HG03139 (cell line): Measurements from ENCODE around the gene DOK4.

Experiments
- ATAC-seq: cut with Tn5 transposase; IDR thresholded peaks from one replicate; pipeline ENCODE4 v1.9.1; 2021; ENCODE audit not compliant: unreplicated experiment

Gene DOK4

GRCh38 chr16:57519796-57520360 lies 33.6 kb upstream of the DOK4 start:
- no peak for ATAC-seq

- ATAC-seq = no peak
These were observed 32.6 kb upstream of the DOK4 start for GRCh38 chr16:57518922-57519321.

- ATAC-seq = no peak
These were observed 32.2 kb upstream of the DOK4 start for GRCh38 chr16:57518520-57518919.

- ATAC-seq = no peak
These were observed 31.4 kb upstream of the DOK4 start for GRCh38 chr16:57517397-57518367.

GRCh38 chr16:57516773-57517172 lies 30.5 kb upstream of the DOK4 start:
- no peak for ATAC-seq

- ATAC-seq = no peak
These were observed 30.0 kb upstream of the DOK4 start for GRCh38 chr16:57516176-57516725.

GRCh38 chr16:57514791-57515600 lies 28.7 kb upstream of the DOK4 start:
- no peak for ATAC-seq

- no peak for ATAC-seq
These were observed 28.1 kb upstream of the DOK4 start for GRCh38 chr16:57514371-57514770.

- no peak for ATAC-seq
These were observed 27.2 kb upstream of the DOK4 start for GRCh38 chr16:57513371-57514102.

- ATAC-seq = no peak
These were observed 26.2 kb upstream of the DOK4 start for GRCh38 chr16:57512296-57513001.

GRCh38 chr16:57510016-57510871 lies 24.0 kb upstream of the DOK4 start:
- no peak for ATAC-seq

- no peak for ATAC-seq
These were observed 23.1 kb upstream of the DOK4 start for GRCh38 chr16:57509231-57509923.

- ATAC-seq = no peak
These were observed 21.7 kb upstream of the DOK4 start for GRCh38 chr16:57508035-57508425.

GRCh38 chr16:57507136-57508034 lies 21.1 kb upstream of the DOK4 start:
- ATAC-seq = no peak

- no peak for ATAC-seq
These were observed 18.9 kb upstream of the DOK4 start for GRCh38 chr16:57505169-57505568.

GRCh38 chr16:57504491-57504890 lies 18.2 kb upstream of the DOK4 start:
- no peak for ATAC-seq

- ATAC-seq = no peak
These were observed 17.7 kb upstream of the DOK4 start for GRCh38 chr16:57504001-57504400.
